ENCODE measurements around the gene STMND1. TPM values are rescaled to one million over a fixed set of nuclear protein-coding genes. Genes with fewer than 3 reads are reported as not detected.
A peak's percentile ranks its signal among the peaks of the same experiment; 100 is the strongest.

STMND1 gene
- total and polyA plus RNA-seq, 2 donors (not counting 1 experiment from before 2014, with no cell fraction given): 0.06 TPM; not detected in 1

GRCh38 chr6:17157617-17158016, 55.8 kb downstream of the STMND1 start:
- Histone ChIP-seq H3K9ac (ENCODE audit: insufficient read depth, low read length) (no peak overlapping the region), H3K4me3 (replicated peaks in 1 of 4; ENCODE audit: control extremely low read depth in 1 of 4, insufficient read depth in 1 of 4, low read depth in 3 of 4, low read length in 4 of 4) (no peak overlapping the region), H4K20me1 (ENCODE audit: control insufficient read depth, extremely low read depth, insufficient read depth, low read length) (no peaks in the 10 kb centered on the region), H3K4me1 (ENCODE audit: control insufficient read depth, extremely low read depth, insufficient read depth, low read length) (no peaks in the 10 kb centered on the region), H3K4me2 (ENCODE audit: extremely low read depth, insufficient read depth, low read length) (no peak overlapping the region), H2AFZ (ENCODE audit: low read length) (no peak overlapping the region), H3K27ac (ENCODE audit: insufficient read depth, low read length) (no peak overlapping the region), H3K27me3 (ENCODE audit: control insufficient read depth, insufficient read depth, low read length) (peaks cover 2% of the 10 kb centered on the region), H3K36me3 (ENCODE audit: control insufficient read depth, insufficient read depth, low read length) (no peaks in the 10 kb centered on the region), H3K9me3 (ENCODE audit: control insufficient read depth, insufficient read depth, low read depth, low read length) (no peaks in the 10 kb centered on the region), H3K79me2 (ENCODE audit: control insufficient read depth, insufficient read depth, low read length) (no peaks in the 10 kb centered on the region)
- no peak for DNase-seq (ENCODE audit: low read depth in 2 of 2)
- TF ChIP-seq CTCF (conservative IDR thresholded peaks at IDR 0.05 in 1 of 2, IDR thresholded peaks at IDR 0.05 in 1 of 2; ENCODE audit: low read depth in 1 of 2, low read length in 2 of 2): no peak
- TF ChIP-seq EZH2 (IDR thresholded peaks at IDR 0.05; ENCODE audit: low read length, missing control alignments): no peak

- Histone ChIP-seq H3K27me3 (ENCODE audit: control insufficient read depth, insufficient read depth, low read length) (peaks cover 2% of the 10 kb centered on the region), H3K9me3 (ENCODE audit: control insufficient read depth, insufficient read depth, low read depth, low read length) (no peaks in the 10 kb centered on the region), H3K4me3 (replicated peaks in 1 of 4; ENCODE audit: control extremely low read depth in 1 of 4, insufficient read depth in 1 of 4, low read depth in 3 of 4, low read length in 4 of 4) (no peak overlapping the region), H3K9ac (ENCODE audit: insufficient read depth, low read length) (no peak overlapping the region), H3K36me3 (ENCODE audit: control insufficient read depth, insufficient read depth, low read length) (no peaks in the 10 kb centered on the region), H3K4me1 (ENCODE audit: control insufficient read depth, extremely low read depth, insufficient read depth, low read length) (no peaks in the 10 kb centered on the region), H2AFZ (ENCODE audit: low read length) (no peak overlapping the region), H3K4me2 (ENCODE audit: extremely low read depth, insufficient read depth, low read length) (no peak overlapping the region), H3K27ac (ENCODE audit: insufficient read depth, low read length) (no peak overlapping the region), H3K79me2 (ENCODE audit: control insufficient read depth, insufficient read depth, low read length) (no peaks in the 10 kb centered on the region), H4K20me1 (ENCODE audit: control insufficient read depth, extremely low read depth, insufficient read depth, low read length) (no peaks in the 10 kb centered on the region)
- peak in 1 of 2 donors; percentile 42 for DNase-seq (ENCODE audit: low read depth in 2 of 2)
- TF ChIP-seq EZH2 (IDR thresholded peaks at IDR 0.05; ENCODE audit: low read length, missing control alignments): no peak
- no peak for TF ChIP-seq CTCF (conservative IDR thresholded peaks at IDR 0.05 in 1 of 2, IDR thresholded peaks at IDR 0.05 in 1 of 2; ENCODE audit: low read depth in 1 of 2, low read length in 2 of 2)
These were observed 57.4 kb downstream of the STMND1 start for GRCh38 chr6:17159240-17159639.

GRCh38 chr6:17161076-17161475, 59.2 kb downstream of the STMND1 start:
- Histone ChIP-seq H3K9ac (ENCODE audit: insufficient read depth, low read length) (no peak overlapping the region), H3K9me3 (ENCODE audit: control insufficient read depth, insufficient read depth, low read depth, low read length) (no peaks in the 10 kb centered on the region)
- no peak for TF ChIP-seq CTCF (conservative IDR thresholded peaks at IDR 0.05 in 1 of 2, IDR thresholded peaks at IDR 0.05 in 1 of 2; ENCODE audit: low read depth in 1 of 2, low read length in 2 of 2)
- no peak for TF ChIP-seq EZH2 (IDR thresholded peaks at IDR 0.05; ENCODE audit: low read length, missing control alignments)

More at GRCh38 chr6:17161076-17161475, 59.2 kb downstream of the STMND1 start:
- Histone ChIP-seq H3K27me3 (ENCODE audit: control insufficient read depth, insufficient read depth, low read length) (peaks cover 2% of the 10 kb centered on the region), H3K27ac (ENCODE audit: insufficient read depth, low read length) (no peak overlapping the region), H3K36me3 (ENCODE audit: control insufficient read depth, insufficient read depth, low read length) (no peaks in the 10 kb centered on the region), H3K4me3 (replicated peaks in 1 of 4; ENCODE audit: control extremely low read depth in 1 of 4, insufficient read depth in 1 of 4, low read depth in 3 of 4, low read length in 4 of 4) (no peak overlapping the region), H4K20me1 (ENCODE audit: control insufficient read depth, extremely low read depth, insufficient read depth, low read length) (no peaks in the 10 kb centered on the region), H2AFZ (ENCODE audit: low read length) (no peak overlapping the region), H3K4me2 (ENCODE audit: extremely low read depth, insufficient read depth, low read length) (no peak overlapping the region), H3K79me2 (ENCODE audit: control insufficient read depth, insufficient read depth, low read length) (no peaks in the 10 kb centered on the region), H3K4me1 (ENCODE audit: control insufficient read depth, extremely low read depth, insufficient read depth, low read length) (no peaks in the 10 kb centered on the region)
- DNase-seq (ENCODE audit: low read depth in 2 of 2): no peak

Measured in fibroblast of lung (primary cell).